GM21360 (cell line): ENCODE data around the gene SCAMP5.

Source experiments
- ATAC-seq: cut with Tn5 transposase; IDR thresholded peaks from one replicate; pipeline ENCODE4 v1.9.1; 2021; ENCODE audit warnings: mild to moderate bottlenecking, moderate library complexity; ENCODE audit not compliant: unreplicated experiment

Gene SCAMP5

GRCh38 chr15:75044258-75044878, 49.0 kb downstream of the SCAMP5 start:
- ATAC-seq = no peak

GRCh38 chr15:75045332-75046015, 50.1 kb downstream of the SCAMP5 start:
- ATAC-seq = no peak

- no peak for ATAC-seq
These were observed 53.0 kb downstream of the SCAMP5 start for GRCh38 chr15:75048394-75048793.

GRCh38 chr15:75049392-75049791, 54.0 kb downstream of the SCAMP5 start:
- no peak for ATAC-seq

GRCh38 chr15:75050283-75050682, 54.9 kb downstream of the SCAMP5 start:
- ATAC-seq = no peak

GRCh38 chr15:75051191-75051608, 55.8 kb downstream of the SCAMP5 start:
- no peak for ATAC-seq

GRCh38 chr15:75051711-75052110, 56.3 kb downstream of the SCAMP5 start:
- ATAC-seq = no peak

- ATAC-seq = no peak
These were observed 57.8 kb downstream of the SCAMP5 start for GRCh38 chr15:75052972-75053747.

GRCh38 chr15:75053748-75054125, 58.4 kb downstream of the SCAMP5 start:
- no peak for ATAC-seq

- ATAC-seq = no peak
These were observed 59.0 kb downstream of the SCAMP5 start for GRCh38 chr15:75054172-75054897.

GRCh38 chr15:75056036-75056435, 60.7 kb downstream of the SCAMP5 start:
- ATAC-seq = no peak

- no peak for ATAC-seq
These were observed 63.0 kb downstream of the SCAMP5 start for GRCh38 chr15:75058127-75058905.

GRCh38 chr15:75059607-75060006, 64.2 kb downstream of the SCAMP5 start:
- no peak for ATAC-seq

GRCh38 chr15:75061272-75061671, 65.9 kb downstream of the SCAMP5 start:
- no peak for ATAC-seq

- ATAC-seq = no peak
These were observed 67.3 kb downstream of the SCAMP5 start for GRCh38 chr15:75062706-75063105.

- no peak for ATAC-seq
These were observed 68.0 kb downstream of the SCAMP5 start for GRCh38 chr15:75063338-75063737.

- no peak for ATAC-seq
These were observed 68.5 kb downstream of the SCAMP5 start for GRCh38 chr15:75063889-75064288.

GRCh38 chr15:75064846-75065245, 69.5 kb downstream of the SCAMP5 start:
- no peak for ATAC-seq

- no peak for ATAC-seq
These were observed 70.1 kb downstream of the SCAMP5 start for GRCh38 chr15:75065467-75065850.

GRCh38 chr15:75065851-75066509, 70.6 kb downstream of the SCAMP5 start:
- no peak for ATAC-seq
